ENCODE data around the gene PLEKHG5. TPM values are rescaled to one million over a fixed set of nuclear protein-coding genes. Genes with fewer than 3 reads are reported as not detected.
A peak's percentile ranks its signal among the peaks of the same experiment; 100 is the strongest.

PLEKHG5 gene
- total RNA-seq, 4 donors from 2014 or later: 6.6 to 24.6 (median 7.9) TPM

GRCh38 chr1:6530504-6531160, 39.2 kb upstream of the PLEKHG5 start:
- TF ChIP-seq CTCF (IDR thresholded peaks at IDR 0.05): no peak
- ATAC-seq (ENCODE audit: low FRiP score) (no peak), DNase-seq (ENCODE audit: low spot score) (no peak)

- TF ChIP-seq CTCF (IDR thresholded peaks at IDR 0.05): no peak
- no peak for ATAC-seq (ENCODE audit: low FRiP score)
- no peak for DNase-seq (ENCODE audit: low spot score)
These were observed 37.0 kb upstream of the PLEKHG5 start for GRCh38 chr1:6528492-6528891.

- DNase-seq (ENCODE audit: low spot score): no peak
These were observed 34.8 kb upstream of the PLEKHG5 start for GRCh38 chr1:6526316-6526715.

GRCh38 chr1:6523566-6523965, 32.1 kb upstream of the PLEKHG5 start:
- TF ChIP-seq CTCF (IDR thresholded peaks at IDR 0.05): no peak
- no peak for ATAC-seq (ENCODE audit: low FRiP score)
- no peak for DNase-seq (ENCODE audit: low spot score)

More at GRCh38 chr1:6526316-6526715, 34.8 kb upstream of the PLEKHG5 start:
- no peak for TF ChIP-seq CTCF (IDR thresholded peaks at IDR 0.05)
- peak; percentile 21 for ATAC-seq (ENCODE audit: low FRiP score)

- ATAC-seq (ENCODE audit: low FRiP score): no peak
- no peak for DNase-seq (ENCODE audit: low spot score)
- no peak for TF ChIP-seq CTCF (IDR thresholded peaks at IDR 0.05)
These were observed 30.1 kb upstream of the PLEKHG5 start for GRCh38 chr1:6521536-6521935.

GRCh38 chr1:6519935-6520671, 28.6 kb upstream of the PLEKHG5 start:
- no peak for TF ChIP-seq CTCF (IDR thresholded peaks at IDR 0.05)
- no peak for DNase-seq (ENCODE audit: low spot score)
- ATAC-seq (ENCODE audit: low FRiP score): peak; percentile 63

GRCh38 chr1:6519491-6519934, 28.0 kb upstream of the PLEKHG5 start:
- DNase-seq (ENCODE audit: low spot score): no peak
- no peak for TF ChIP-seq CTCF (IDR thresholded peaks at IDR 0.05)
- no peak for ATAC-seq (ENCODE audit: low FRiP score)

Measured in omental fat pad (tissue), 4 donors.